Memory B cell (primary cell): ENCODE measurements around the gene CCL15.
"Not testable (repeated sequence)": the region's sequence is repeated elsewhere in the genome, so short reads cannot be mapped to it uniquely, and the experiment has no call there.

ENCODE experiments used
- ATAC-seq: fragments of 150-1000 bp; cut with Tn5 transposase; 2 replicates; pipeline ENCODE4 v1.10.0; 2021; ENCODE audit warnings: low read depth, mild to moderate bottlenecking, moderate library complexity
- DNase-seq, 2 donors: peaks; one replicate each; pipeline ENCODE4 v3.0.0; 2022; ENCODE audit warnings: low spot score in 2 of 2
- H3K27ac Mint-ChIP-seq: one replicate; pipeline ENCODE4 v1.8.0; 2022; ENCODE audit warnings: mild to moderate bottlenecking, moderate library complexity, mixed read lengths
- H3K27me3 Mint-ChIP-seq: one replicate; pipeline ENCODE4 v1.8.0; 2022; ENCODE audit warnings: mixed read lengths
- H3K36me3 Mint-ChIP-seq: one replicate; pipeline ENCODE4 v1.8.0; 2022; ENCODE audit warnings: mild to moderate bottlenecking, mixed read lengths
- H3K4me1 Mint-ChIP-seq: one replicate; pipeline ENCODE4 v1.8.0; 2022; ENCODE audit warnings: mixed read lengths
- H3K4me3 Mint-ChIP-seq: one replicate; pipeline ENCODE4 v1.8.0; 2022; ENCODE audit warnings: mild to moderate bottlenecking, moderate library complexity, mixed read lengths
- H3K9me3 Mint-ChIP-seq: one replicate; pipeline ENCODE4 v1.8.0; 2022; ENCODE audit warnings: mixed read lengths

Gene CCL15

GRCh38 chr17:36001110-36001771, at the start of gene CCL15:
Gene CCL15, minus strand, starts transcription at chr17:36001553. Its CDS starts 61 bp downstream, at chr17:36001492.
- H3K27ac Mint-ChIP-seq, result no peak within 1 kb of the TSS
- H3K4me3 Mint-ChIP-seq, result no peak within 1 kb of the TSS
- H3K36me3 Mint-ChIP-seq, result no peaks in the 10 kb centered on the region
- DNase-seq (no peak), ATAC-seq (no peak)
- H3K9me3 Mint-ChIP-seq, result no peaks in the 10 kb centered on the region
- peaks cover 14% of the 10 kb centered on the region for H3K4me1 Mint-ChIP-seq
- H3K27me3 Mint-ChIP-seq, result peaks cover 15% of the 10 kb centered on the region

- Mint-ChIP-seq H3K27me3 (peaks cover 16% of the 10 kb centered on the region), H3K9me3 (peaks cover 13% of the 10 kb centered on the region), H3K4me1 (no peaks in the 10 kb centered on the region), H3K4me3 (no peak overlapping the region), H3K27ac (no peak overlapping the region), H3K36me3 (peaks cover 8% of the 10 kb centered on the region)
- DNase-seq (no peak), ATAC-seq (no peak)
These were observed 48.3 kb upstream of the CCL15 start for GRCh38 chr17:36049643-36050042.

- Mint-ChIP-seq H3K9me3 (peaks cover 15% of the 10 kb centered on the region), H3K4me1 (no peaks in the 10 kb centered on the region), H3K27me3 (peaks cover 21% of the 10 kb centered on the region), H3K4me3 (no peak overlapping the region), H3K27ac (no peak overlapping the region), H3K36me3 (peaks cover 8% of the 10 kb centered on the region)
- DNase-seq (no peak), ATAC-seq (no peak)
These were observed 46.7 kb upstream of the CCL15 start for GRCh38 chr17:36048066-36048465.

GRCh38 chr17:36036235-36036634, 34.9 kb upstream of the CCL15 start:
- Mint-ChIP-seq H3K27me3 (peaks cover 12% of the 10 kb centered on the region), H3K27ac (no peak overlapping the region), H3K9me3 (no peaks in the 10 kb centered on the region), H3K4me3 (no peak overlapping the region), H3K36me3 (no peaks in the 10 kb centered on the region), H3K4me1 (peaks cover 5% of the 10 kb centered on the region)
- no peak for DNase-seq
- ATAC-seq, result no peak

- no peaks in the 10 kb centered on the region for H3K36me3 Mint-ChIP-seq
- H3K27me3 Mint-ChIP-seq, result peaks cover 13% of the 10 kb centered on the region
- H3K27ac Mint-ChIP-seq, result no peak overlapping the region
- no peak overlapping the region for H3K4me3 Mint-ChIP-seq
- peaks cover 5% of the 10 kb centered on the region for H3K4me1 Mint-ChIP-seq
- no peak for DNase-seq
- ATAC-seq, result peak; percentile 90
- H3K9me3 Mint-ChIP-seq, result no peaks in the 10 kb centered on the region
These were observed 32.8 kb upstream of the CCL15 start for GRCh38 chr17:36034127-36034526.

- H3K27me3 Mint-ChIP-seq, result peaks cover 15% of the 10 kb centered on the region
- H3K4me3 Mint-ChIP-seq, result no peak overlapping the region
- no peaks in the 10 kb centered on the region for H3K9me3 Mint-ChIP-seq
- no peaks in the 10 kb centered on the region for H3K36me3 Mint-ChIP-seq
- no peak overlapping the region for H3K27ac Mint-ChIP-seq
- no peak for DNase-seq
- no peak for ATAC-seq
- peaks cover 5% of the 10 kb centered on the region for H3K4me1 Mint-ChIP-seq
These were observed 29.6 kb upstream of the CCL15 start for GRCh38 chr17:36030956-36031355.

GRCh38 chr17:36027761-36028160, 26.4 kb upstream of the CCL15 start:
- H3K36me3 Mint-ChIP-seq, result no peaks in the 10 kb centered on the region
- peaks cover 10% of the 10 kb centered on the region for H3K27me3 Mint-ChIP-seq
- DNase-seq (no peak), ATAC-seq (no peak)
- H3K27ac Mint-ChIP-seq, result no peak overlapping the region
- H3K4me3 Mint-ChIP-seq, result no peak overlapping the region
- no peaks in the 10 kb centered on the region for H3K4me1 Mint-ChIP-seq
- H3K9me3 Mint-ChIP-seq, result no peaks in the 10 kb centered on the region

- ATAC-seq (no peak), DNase-seq (no peak)
- no peaks in the 10 kb centered on the region for H3K4me1 Mint-ChIP-seq
- H3K27ac Mint-ChIP-seq, result no peak overlapping the region
- no peak overlapping the region for H3K4me3 Mint-ChIP-seq
- H3K9me3 Mint-ChIP-seq, result no peaks in the 10 kb centered on the region
- H3K36me3 Mint-ChIP-seq, result no peaks in the 10 kb centered on the region
- H3K27me3 Mint-ChIP-seq, result peaks cover 11% of the 10 kb centered on the region
These were observed 22.9 kb upstream of the CCL15 start for GRCh38 chr17:36024106-36024869.

- no peaks in the 10 kb centered on the region for H3K9me3 Mint-ChIP-seq
- H3K27ac Mint-ChIP-seq, result no peak overlapping the region
- peaks cover 12% of the 10 kb centered on the region for H3K27me3 Mint-ChIP-seq
- DNase-seq (no peak), ATAC-seq (no peak)
- peaks cover 10% of the 10 kb centered on the region for H3K4me1 Mint-ChIP-seq
- no peak overlapping the region for H3K4me3 Mint-ChIP-seq
- no peaks in the 10 kb centered on the region for H3K36me3 Mint-ChIP-seq
These were observed 18.1 kb upstream of the CCL15 start for GRCh38 chr17:36019423-36019822.

- H3K27ac Mint-ChIP-seq, result no peak within 1 kb of the TSS
- ATAC-seq, result peak; percentile 42
- no peak within 1 kb of the TSS for H3K4me3 Mint-ChIP-seq
- H3K4me1 Mint-ChIP-seq, result peaks cover 10% of the 10 kb centered on the region
- no peaks in the 10 kb centered on the region for H3K9me3 Mint-ChIP-seq
- no peak for DNase-seq
- peaks cover 3% of the 10 kb centered on the region for H3K36me3 Mint-ChIP-seq
- H3K27me3 Mint-ChIP-seq, result peaks cover 12% of the 10 kb centered on the region
These were observed 16.4 kb upstream of the CCL15 start, which contains the start of gene CCL23 for GRCh38 chr17:36017799-36018198. Gene CCL23, minus strand, starts transcription at chr17:36017972. Its CDS starts 75 bp downstream, at chr17:36017897.

GRCh38 chr17:36016555-36016954, 15.2 kb upstream of the CCL15 start:
- no peak overlapping the region for H3K4me3 Mint-ChIP-seq
- ATAC-seq (no peak), DNase-seq (no peak)
- H3K27me3 Mint-ChIP-seq, result peaks cover 7% of the 10 kb centered on the region
- H3K9me3 Mint-ChIP-seq, result peaks cover 3% of the 10 kb centered on the region
- H3K4me1 Mint-ChIP-seq, result peaks cover 10% of the 10 kb centered on the region
- H3K27ac Mint-ChIP-seq, result no peak overlapping the region
- H3K36me3 Mint-ChIP-seq, result peaks cover 3% of the 10 kb centered on the region

GRCh38 chr17:36015895-36016294, 14.5 kb upstream of the CCL15 start:
- H3K36me3 Mint-ChIP-seq, ATAC-seq: not testable (repeated sequence)
- H3K4me1 Mint-ChIP-seq, result peaks cover 10% of the 10 kb centered on the region

GRCh38 chr17:36014946-36015345, 13.6 kb upstream of the CCL15 start:
- no peak for DNase-seq
- H3K4me3 Mint-ChIP-seq, result no peak overlapping the region
- peaks cover 3% of the 10 kb centered on the region for H3K36me3 Mint-ChIP-seq
- no peak overlapping the region for H3K27ac Mint-ChIP-seq
- peaks cover 10% of the 10 kb centered on the region for H3K4me1 Mint-ChIP-seq
- peaks cover 4% of the 10 kb centered on the region for H3K27me3 Mint-ChIP-seq
- ATAC-seq, result no peak
- H3K9me3 Mint-ChIP-seq, result peaks cover 3% of the 10 kb centered on the region

More at GRCh38 chr17:36015895-36016294, 14.5 kb upstream of the CCL15 start:
- H3K4me3 Mint-ChIP-seq, H3K27ac Mint-ChIP-seq, DNase-seq, H3K27me3 Mint-ChIP-seq, H3K9me3 Mint-ChIP-seq: not testable (repeated sequence)

- H3K27ac Mint-ChIP-seq, result no peak overlapping the region
- no peak overlapping the region for H3K4me3 Mint-ChIP-seq
- H3K4me1 Mint-ChIP-seq, result no peaks in the 10 kb centered on the region
- peaks cover 5% of the 10 kb centered on the region for H3K9me3 Mint-ChIP-seq
- no peak for DNase-seq
- peaks cover 3% of the 10 kb centered on the region for H3K27me3 Mint-ChIP-seq
- H3K36me3 Mint-ChIP-seq, result peaks cover 3% of the 10 kb centered on the region
- ATAC-seq, result no peak
These were observed 9.8 kb upstream of the CCL15 start for GRCh38 chr17:36011201-36011600.
